SK-MEL-5 (cell line): ENCODE results near the gene MYCN. TPM values are rescaled to one million over a fixed set of nuclear protein-coding genes. Genes with fewer than 3 reads are reported as not detected.
A peak's percentile ranks its signal among the peaks of the same experiment; 100 is the strongest.
"Not testable (repeated sequence)": the region's sequence is repeated elsewhere in the genome, so short reads cannot be mapped to it uniquely, and the experiment has no call there.

Source experiments
- DNase-seq: peaks from one replicate; pipeline ENCODE4 v3.0.0-alpha.2; 2016; ENCODE audit warnings: low read depth, low spot score
- in situ Hi-C: cut with HindIII; loops from 2 replicates; pipeline ENCODE4 v1.10.0; 2016; ENCODE audit warnings: low sequenced_read_pairs, high pct_unique_total_duplicates, low pct_unique_long_range_greater_than_20kb
- polyA plus RNA-seq, 2 experiments: library from polyadenylated mRNA; depleted of rRNA; stranded (reverse); fragments of >200 nt; gene quantifications; 2 replicates each; pipeline ENCODE4 v1.2.3, GENCODE V29; 2015
- total RNA-seq: library from RNA; depleted of rRNA; stranded (reverse); fragments of >200 nt; shearing (Covaris generic); gene quantifications from 2 replicates; pipeline ENCODE4 v1.2.3, GENCODE V29; 2014; rRNA removed

Gene MYCN
- total RNA-seq, result 0.08 and 0.11 TPM in 2 replicates
- 0.24 TPM in 1 of 2 replicates, not detected in the other for polyA plus RNA-seq (2015; cell fraction: cytosol; rRNA removed)
- polyA plus RNA-seq (2015; cell fraction: nucleus; rRNA removed), result 0.76 TPM in 1 of 2 replicates, not detected in the other

DNA sequence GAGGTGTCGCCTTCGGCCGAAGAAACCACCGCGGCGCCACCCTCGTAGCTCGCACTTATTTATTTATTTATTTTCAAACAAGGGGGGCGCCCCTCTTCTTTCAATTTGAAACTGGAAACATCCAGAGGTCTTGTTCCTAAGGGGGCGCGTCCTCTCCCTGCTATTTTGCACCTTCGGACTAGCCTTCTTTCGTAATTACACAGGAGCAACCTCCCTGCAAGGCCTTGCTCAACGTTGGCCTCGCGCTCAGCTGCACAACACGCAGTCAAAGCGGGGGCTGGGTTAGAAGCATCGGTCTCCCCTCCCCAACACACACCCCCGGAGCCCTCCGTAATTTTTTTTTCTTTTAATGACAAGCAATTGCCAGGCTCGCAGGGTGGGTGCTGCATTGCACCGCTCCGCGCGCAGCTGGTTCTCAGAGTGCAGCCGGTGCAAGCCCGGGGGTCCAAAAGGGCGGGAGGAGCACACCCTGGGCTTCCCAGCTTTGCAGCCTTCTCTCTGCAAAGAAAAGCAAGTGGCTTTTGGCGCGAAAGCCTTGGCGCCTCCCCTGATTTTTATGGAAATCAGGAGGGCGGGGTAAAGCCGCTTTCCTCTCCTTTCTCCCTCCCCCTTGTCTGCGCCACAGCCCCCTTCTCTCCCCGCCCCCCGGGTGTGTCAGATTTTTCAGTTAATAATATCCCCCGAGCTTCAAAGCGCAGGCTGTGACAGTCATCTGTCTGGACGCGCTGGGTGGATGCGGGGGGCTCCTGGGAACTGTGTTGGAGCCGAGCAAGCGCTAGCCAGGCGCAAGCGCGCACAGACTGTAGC lies at the start of gene MYCN:
MYCN (plus strand) TSS at position 697 of the 807 bp plus-strand sequence. CDS start 1,515 bp downstream, outside the sequence.
- in situ Hi-C loops, result no loop called here
- DNase-seq, result peak; percentile 62

DNA sequence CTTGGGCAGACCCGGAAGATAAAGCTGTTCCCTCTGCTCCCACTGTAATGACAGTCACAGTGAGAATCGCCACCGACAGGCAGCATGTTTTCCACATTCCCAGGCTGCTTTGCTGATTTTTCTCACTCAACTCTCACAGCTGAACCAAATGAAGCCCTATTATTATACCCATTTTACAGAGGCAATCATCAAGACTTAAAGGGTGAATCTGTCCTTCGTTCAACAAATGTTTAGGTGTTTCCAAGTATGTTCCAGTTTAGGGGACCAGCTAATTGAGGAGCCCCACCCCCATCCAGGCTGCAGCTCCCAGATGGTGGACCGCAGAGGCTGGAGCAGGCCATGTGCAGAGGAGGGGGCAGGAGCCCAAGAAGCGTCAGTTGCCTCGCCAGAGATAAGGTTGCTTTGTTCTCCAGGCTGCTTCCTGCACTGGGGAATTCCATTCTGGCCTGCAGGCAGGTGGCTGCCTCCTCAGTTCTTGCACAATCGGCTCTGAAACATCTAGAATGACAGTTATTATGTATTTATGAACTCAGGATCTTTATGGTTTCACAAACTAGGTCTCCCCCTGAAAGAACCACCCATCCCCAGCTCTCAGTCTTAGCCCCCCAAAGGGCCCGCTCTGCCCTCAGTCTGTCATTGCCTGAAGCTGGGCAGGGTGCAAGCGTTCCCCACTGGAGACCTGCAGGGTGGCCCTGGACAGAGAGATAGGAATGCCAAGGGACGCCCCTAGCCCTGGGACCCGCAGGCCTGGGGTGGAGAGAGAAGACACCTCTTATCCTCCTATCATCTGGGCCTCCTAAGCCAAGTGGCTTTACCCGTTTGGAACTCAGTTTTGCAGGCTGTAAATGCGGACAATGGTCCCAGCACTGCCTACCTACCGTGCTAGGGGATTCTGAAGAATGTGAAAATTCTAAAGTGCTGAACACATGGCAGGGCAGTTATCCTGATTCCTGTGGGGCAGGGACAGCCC lies 49.1 kb upstream of the MYCN start:
- in situ Hi-C loops, result no loop called here
- DNase-seq, result peak; percentile 83

DNA sequence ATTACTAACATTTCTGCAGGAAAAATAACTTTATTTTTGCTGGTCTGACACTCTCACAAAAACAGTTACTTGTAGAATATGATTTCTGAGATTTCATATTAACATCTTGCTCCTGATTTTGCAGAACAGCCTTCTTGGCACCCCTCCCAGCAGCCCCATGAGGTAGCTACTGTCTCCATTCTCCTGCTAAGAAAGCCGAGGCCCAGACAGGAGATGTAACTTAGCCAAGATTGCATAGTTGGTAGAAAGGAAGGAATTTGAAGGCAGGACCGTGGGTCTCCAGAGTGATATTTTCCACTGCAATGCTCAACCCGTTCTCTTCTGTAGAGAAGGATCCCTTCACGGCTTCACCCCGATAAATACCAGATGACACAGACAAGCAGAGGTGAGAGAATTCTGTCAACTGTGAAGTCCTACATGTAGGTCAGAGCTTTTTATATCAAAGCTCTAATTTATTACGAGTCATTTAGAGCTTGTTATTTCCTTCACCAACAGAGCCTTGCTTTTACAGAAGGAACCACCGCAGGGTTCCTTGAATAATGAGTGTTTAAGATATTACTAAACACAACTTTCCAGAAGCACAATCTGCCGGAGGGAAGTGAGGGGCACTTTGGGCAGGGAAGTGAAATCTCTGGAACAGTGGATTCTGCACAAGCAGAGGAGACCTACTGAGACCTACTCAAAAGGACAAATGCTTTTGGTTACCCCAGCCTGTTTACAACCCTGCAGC lies 48.0 kb upstream of the MYCN start:
- in situ Hi-C loops, result no loop called here
- DNase-seq, result no peak

DNA sequence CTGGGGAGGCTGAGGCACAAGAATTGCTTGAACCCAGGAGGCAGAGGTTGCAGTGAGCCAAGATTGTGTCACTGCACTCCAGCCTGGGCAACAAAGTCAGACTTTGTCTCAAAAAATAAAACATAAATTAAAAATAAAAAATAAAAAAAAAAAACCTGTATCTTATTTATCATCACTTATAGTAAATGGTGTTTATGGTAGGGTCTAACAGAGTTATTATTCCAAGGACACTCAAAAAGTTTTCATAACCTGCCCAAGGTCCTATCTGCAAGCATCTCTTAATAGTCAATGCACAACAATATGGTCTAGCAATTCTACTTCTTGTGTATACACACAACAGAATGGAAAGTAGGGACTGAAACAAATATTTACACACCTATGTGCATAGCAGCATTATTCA lies 47.3 kb upstream of the MYCN start:
- in situ Hi-C loops, result no loop called here
- DNase-seq, result no peak

DNA sequence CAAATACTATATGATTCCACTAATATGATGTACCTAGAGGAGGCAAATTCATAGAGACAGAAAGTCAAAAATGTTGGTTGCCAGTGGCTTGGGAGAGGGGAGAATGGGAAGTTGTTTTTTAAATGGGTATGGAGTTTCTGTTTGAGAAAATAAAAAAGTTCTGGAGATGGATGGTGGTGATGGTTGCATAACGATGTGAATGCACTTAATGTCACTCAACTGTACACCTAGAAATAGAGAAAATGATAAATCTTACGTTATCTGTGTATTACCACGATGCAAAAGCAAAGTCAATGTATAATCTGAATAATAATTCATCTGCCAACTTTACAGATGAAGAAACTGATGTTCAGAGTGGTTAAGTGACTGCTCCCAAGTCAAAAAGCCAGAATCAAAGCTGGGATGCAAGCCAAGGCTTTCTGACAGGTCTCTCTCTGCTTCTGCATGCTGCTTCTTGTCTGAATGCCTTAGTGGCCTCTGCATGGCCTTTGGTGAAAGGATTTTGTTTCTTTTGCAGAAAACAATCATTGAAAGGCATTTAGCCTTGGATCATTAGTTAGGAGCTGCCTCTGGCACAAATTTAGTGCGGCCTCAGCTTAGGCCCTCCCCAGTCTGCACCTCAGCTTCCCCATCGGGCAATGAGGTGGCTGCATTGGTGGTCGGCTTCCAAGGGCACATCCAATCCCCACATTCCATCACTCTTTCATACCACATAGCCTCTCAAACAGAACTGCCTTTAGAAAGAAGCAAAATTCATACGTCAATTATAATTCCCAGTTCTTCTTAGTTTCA lies 46.5 kb upstream of the MYCN start:
- in situ Hi-C loops, result no loop called here
- no peak for DNase-seq

DNA sequence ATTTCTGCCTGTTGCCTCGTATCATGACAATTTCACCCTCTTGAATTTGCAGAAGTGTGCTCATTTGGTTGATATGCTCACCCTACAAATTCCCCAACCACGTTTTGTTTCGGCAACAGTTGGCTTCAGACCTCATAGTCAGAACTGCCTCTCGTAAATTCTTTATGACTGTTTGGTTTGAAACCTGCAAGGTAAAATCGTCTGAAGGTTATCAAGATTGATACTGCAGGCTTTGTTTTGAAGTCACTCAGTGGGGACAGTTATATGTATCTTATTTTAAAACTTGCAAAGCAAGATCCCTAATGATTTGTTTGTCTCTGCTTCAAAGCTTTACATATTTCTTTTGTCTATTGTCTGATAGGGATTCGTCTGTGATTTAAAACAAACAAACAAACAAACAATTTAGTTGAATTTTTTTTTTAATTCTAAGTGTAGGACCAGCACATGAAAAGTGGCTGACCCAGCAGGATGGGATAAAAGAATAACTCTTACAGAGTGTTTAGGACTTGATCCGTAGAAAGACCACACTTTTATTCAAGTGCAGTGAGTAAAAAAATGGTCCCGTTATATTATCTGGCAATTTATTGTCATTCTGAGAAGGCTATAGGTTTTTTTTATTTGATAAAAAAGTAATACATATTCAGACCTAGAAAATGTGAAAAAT lies 45.7 kb upstream of the MYCN start:
- in situ Hi-C loops, result no loop called here
- DNase-seq, result no peak

DNA sequence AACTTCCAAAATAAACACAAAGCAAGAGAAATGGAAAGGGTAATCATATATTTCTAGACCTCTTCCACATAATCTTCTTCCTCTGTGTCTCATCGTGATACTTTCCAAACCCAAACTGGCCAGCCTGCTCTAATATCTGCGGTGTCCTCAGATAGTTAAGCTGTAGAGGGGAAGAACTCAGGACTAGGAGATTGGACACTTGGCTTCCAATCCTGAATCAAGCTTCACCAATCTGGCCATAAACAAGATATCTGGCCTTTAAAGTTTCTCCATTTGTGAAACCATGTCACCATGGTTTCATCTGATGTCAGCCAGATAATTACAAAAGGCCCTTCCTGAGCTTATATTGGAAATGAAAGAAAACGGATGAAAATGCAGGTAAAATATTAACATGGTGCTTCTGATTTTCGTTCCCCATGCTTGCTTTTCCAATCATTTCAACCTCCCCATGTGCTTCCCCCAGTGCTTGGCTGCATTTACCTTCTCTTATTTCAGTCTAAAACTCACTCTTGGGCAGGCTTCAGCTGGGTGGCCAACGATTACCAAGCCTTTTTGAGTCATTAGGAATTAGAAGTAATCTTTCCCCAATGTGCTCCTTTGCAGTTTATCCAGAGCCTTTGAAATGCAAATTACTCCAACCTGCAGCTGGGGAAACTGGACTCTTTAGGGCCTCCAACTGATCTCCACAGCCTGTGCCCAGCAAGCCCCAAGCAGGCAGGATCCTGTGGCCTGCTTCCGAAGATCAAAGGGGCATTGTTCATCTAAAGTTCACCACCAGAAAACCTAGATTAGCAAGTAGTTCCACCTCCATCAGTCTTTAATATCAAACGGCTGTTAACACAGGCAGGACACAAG lies 44.5 kb upstream of the MYCN start:
- no peak for DNase-seq
- in situ Hi-C loops, result no loop called here

DNA sequence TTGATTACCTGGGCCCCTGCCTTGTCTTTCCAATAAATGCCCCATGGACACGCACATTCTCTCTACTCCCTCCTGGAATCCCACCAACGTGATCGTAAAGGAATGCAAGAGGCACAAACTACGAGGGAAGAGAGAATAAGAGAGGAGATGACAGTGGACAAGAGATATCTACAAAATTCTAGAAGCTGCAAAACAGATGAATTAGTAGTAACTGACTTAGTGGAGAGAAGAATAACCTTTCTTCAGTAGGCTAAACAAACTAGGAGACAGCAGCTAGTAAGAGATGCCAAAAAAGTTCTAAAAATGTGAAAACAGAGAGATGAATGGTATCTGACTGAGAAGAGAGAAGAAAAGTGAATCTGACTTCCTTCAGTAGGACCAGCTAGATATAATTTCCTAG lies 43.5 kb upstream of the MYCN start:
- no peak for DNase-seq
- in situ Hi-C loops, result no loop called here

DNA sequence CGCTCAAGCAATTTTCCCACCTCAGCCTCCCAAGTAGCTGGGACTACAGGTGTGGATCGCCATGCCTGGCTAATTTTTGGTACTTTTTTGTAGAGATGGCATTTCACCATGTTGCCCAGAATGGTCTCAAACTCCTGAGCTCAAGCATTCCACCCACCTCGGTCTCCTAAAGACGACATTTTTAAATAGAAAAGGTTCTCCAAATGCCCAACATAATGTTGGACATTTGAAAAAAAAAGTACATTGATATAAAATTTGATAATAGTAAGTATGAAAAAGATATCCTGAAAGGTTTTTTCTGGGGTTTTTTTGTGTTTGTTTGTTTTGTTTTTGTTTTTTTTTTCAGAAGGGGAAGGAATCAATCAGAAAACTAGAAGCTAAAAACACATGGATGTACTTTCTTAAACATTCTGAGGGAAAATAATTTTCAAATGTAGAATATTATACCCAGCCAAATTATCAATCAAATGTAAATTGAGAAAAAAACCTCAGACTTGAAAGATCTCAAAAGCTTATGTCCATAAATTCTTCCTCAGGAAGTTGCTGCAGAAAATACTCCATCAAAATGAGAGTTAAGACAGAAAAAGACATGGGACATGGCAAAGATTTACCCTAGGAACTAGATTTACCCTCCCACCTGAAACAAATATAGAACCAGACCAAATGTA lies 42.8 kb upstream of the MYCN start:
- in situ Hi-C loops, result no loop called here
- DNase-seq, result no peak

DNA sequence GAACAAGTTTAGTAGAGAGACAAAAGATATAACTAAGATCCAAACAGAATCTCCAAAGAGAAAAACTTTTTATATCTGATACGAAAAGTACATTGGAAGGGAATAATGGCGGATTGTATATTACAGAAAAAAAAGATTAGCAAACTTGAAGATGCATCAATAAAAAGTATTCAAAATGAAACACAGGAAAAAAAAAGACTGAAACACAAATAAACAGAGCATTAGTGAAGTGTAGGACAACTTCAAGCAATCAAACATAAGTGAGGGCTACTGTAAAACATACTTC lies 41.1 kb upstream of the MYCN start:
- no peak for DNase-seq
- in situ Hi-C loops, result no loop called here

DNA sequence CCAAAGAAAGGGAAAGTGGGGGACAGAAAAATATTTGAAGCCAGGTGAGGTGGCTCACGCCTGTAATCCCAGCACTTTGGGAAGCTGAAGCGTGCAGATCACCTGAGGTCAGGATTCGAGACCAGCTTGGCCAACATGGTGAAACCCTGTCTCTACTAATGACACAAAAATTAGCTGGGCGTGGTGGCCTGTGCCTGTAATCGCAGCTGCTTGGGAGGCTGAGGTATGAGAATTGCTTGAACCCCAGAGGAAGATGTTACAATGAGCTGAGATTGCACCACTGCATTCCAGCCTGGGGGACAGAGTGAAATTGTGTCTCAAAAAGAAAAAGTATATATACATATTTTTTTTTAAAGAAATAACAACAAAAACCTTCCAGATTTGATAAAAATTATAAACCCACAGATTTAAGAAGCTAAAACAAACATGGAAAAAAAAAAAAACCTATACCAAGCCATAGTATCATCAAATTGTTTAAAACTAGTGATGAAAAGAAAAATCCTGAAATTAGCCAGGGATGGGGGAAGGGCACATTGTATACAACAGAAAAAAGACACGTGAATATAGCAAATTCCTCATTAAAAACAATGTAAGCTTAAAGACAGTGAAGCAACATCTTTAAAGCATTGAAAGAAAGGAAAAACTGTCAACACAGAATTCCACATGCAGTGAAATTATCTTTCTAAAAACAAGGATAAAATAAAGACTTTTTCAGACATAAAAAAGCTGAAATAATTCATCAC lies 40.4 kb upstream of the MYCN start:
- in situ Hi-C loops, result no loop called here
- DNase-seq, result no peak

DNA sequence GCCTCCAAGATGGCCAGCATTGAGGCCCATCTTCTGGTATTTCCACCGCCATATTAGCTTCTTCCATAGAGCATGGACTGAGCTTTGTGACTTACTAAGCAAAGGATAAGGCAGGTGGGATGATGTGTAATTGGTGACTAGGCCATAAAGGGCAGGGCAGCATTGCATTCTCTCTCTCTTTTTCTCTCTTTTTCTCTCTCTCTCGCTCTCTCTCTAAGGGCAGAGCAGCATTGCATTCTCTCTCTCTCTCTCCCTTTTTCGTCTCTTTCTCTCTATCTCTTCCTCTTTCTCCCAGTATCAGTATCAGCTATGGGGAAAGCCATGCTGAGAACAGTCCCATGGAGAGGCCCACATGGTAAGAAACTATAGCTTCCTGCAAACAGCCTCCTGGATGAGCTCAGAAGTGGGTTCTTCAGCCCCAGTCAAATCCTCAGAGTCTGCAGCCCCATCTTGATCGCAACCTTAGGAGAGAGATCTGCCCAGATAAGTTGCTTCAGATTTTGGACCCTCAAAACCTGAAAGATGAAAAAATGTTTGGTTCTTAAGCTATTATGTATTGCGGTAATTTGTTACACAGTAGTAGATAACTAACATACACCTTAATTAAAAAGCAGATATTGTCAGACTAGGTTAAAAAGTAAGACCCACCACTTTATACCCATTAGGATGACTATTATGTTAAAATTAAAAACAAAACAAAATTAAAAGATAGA lies 39.1 kb upstream of the MYCN start:
- in situ Hi-C loops, result no loop called here
- DNase-seq, result no peak

DNA sequence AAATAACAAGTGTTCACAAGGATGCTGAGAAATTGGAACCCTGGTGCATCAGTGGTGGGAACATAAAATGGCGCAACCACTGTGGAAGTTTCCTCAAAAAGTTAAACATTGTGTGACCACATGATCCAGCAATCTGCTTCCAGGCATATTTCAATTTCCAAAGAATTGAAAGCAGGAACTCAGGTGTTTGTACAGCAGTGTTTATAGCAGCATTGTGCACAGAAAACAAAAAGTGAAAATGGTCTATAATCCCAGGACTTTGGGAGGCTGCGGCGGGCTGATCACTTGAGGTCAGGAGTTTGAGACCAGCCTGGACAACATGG lies 38.6 kb upstream of the MYCN start:
- in situ Hi-C loops, result no loop called here
- no peak for DNase-seq

DNA sequence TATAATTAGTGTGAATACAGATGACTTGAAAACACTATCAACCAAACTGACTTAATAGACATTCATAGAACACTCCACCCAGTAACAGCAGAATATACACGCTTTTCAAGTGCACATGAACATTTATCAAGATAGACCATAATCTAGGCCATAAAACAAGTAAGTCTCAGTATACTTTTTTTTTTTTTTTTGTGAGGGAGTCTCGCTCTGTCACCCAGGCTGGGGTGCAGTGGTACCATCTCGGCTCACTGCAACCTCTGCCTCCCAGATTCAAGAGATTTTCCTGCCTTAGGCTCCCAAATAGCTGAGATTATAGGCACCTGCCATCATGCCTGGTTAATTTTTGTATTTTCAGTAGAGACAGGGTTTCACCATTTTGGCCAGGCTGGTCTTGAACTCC lies 36.4 kb upstream of the MYCN start:
- DNase-seq, in situ Hi-C loops: not testable (repeated sequence)
